HFF-Myc (cell line): ENCODE results near the gene COG3.
A peak's percentile ranks its signal among the peaks of the same experiment; 100 is the strongest.

Source experiments
- DNase-seq: peaks from one replicate; pipeline ENCODE4 v3.0.0-alpha.2; 2011; ENCODE audit warnings: low read depth; ENCODE audit errors: extremely low read depth
- H3K4me3 ChIP-seq: replicated peaks from 2 replicates; pipeline ENCODE4 v1.5.1; 2011; ENCODE audit warnings: low read depth, mild to moderate bottlenecking, control low read depth, low read length
- CTCF ChIP-seq: IDR thresholded peaks from 2 replicates; pipeline ENCODE4 v1.5.1; 2012; ENCODE audit warnings: mild to moderate bottlenecking, low read depth, low read length, control low read depth; ENCODE audit errors: missing control alignments

COG3 gene

GRCh38 chr13:45512098-45512496 is 47.4 kb downstream of the COG3 start:
- no peak for TF ChIP-seq CTCF
- no peak for DNase-seq
- no peak overlapping the region for H3K4me3 ChIP-seq

DNA sequence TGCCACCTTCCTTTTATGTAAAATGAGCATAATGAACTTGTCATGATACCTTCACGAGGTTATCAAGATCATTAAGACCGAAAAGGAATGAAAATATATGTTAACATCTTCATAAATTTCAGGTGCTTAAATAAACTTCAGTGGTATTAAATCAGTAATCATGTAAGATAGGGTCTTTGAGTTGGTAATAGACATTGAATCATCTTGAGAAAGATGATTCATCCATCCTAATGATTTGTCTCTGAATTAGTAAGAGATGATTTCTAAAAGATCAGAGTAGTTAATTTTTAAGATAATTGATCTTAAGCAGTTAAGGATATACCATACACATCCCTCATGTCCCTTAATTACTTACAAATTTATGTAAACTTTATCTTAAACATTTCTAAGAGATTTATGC is 52.0 kb downstream of the COG3 start:
- no peak for TF ChIP-seq CTCF
- no peak overlapping the region for H3K4me3 ChIP-seq
- no peak for DNase-seq

DNA sequence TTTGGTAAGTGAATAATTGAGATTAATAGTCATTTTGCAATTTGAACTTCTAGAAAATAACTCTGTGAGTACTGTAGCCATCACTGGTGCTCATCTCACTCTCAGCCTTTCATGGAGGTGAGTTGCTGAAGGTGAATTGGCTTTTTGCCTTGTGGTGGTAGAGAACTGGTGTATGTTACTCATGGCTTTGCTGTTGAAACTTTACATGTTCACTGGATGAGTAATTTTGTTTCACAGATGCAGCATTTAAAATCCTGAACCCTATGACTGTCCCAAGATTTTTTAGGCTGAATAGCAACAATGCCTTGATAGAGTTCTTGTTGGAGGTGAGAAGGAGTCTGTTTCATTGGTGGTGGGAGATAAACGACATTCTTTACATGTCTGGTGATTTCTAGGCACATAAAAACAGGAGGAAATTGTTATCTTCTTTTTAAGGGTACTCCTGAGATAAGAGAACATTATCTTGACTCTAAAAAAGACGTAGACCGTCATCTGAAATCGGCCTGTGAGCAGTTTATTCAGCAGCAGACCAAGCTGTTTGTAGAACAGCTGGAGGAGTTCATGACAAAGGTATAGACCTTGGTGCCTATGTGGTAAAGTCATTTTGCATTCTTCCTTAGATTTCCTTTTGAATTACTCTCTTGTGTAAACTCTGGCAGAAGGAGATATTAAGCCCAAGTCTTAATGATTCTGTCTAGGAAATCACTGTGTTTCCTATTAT is 53.9 kb downstream of the COG3 start:
- DNase-seq = no peak
- no peak overlapping the region for H3K4me3 ChIP-seq
- no peak for TF ChIP-seq CTCF

DNA sequence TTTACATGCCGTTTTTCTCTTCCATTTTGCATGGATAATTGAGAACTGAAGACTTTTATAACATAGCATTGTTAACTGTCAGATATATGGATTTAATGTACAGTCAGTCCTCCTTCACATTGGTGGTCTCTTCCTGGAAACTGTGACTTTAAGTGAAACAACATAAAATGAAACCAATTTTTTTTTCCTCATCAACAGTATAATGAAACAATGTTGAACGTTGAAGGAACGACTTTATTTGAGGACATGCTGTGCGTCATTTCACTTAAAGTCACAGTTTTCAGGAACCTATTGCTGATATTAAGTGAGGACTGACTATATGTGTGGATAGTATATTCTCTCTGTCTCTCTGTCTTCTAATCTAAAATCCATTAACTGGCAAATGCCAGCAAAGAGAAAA is 54.8 kb downstream of the COG3 start:
- no peak for DNase-seq
- H3K4me3 ChIP-seq = no peak overlapping the region
- no peak for TF ChIP-seq CTCF

- no peak overlapping the region for H3K4me3 ChIP-seq
- peak; percentile 62 for DNase-seq
- no peak for TF ChIP-seq CTCF
Measured at GRCh38 chr13:45521297-45521696, 56.6 kb downstream of the COG3 start.

DNA sequence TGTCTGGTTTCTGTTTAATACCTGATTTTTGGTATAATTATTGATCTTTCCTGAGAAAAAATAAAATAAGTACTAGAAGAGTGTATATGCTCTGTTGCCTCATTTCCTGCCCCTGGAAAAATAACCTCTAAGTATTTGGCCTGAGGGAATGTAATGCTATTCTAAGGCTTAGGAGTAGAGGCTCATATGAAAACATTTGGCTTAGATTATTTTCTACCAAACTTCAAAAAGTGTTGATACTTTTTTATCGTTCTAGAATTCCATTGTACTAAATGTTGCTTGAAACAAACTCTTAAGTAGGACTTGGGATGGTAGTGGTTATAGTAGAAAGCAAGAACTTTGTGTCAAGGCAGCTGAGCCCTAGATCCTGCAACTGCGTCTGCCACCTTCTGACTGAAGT is 57.8 kb downstream of the COG3 start:
- no peak overlapping the region for H3K4me3 ChIP-seq
- peak; percentile 29 for DNase-seq
- no peak for TF ChIP-seq CTCF
